Body of pancreas (tissue), 4 donors: ENCODE measurements around the gene CACNA2D4. TPM values are rescaled to one million over a fixed set of nuclear protein-coding genes. Genes with fewer than 3 reads are reported as not detected.

Source experiments
- ATAC-seq: fragments of 150-250 bp; one replicate; pipeline ENCODE4 v1.9.1; 2016
- DNase-seq, 4 donors: peaks; one replicate each; pipeline ENCODE4 v3.0.0-alpha.2; 2019
- H3K27ac ChIP-seq, 4 donors: fragments of 200-600 bp; sonication (generic); 1 replicate in 3 of 4; 2 replicates in 1 of 4; pipeline versions ENCODE4 v1.5.1 to v1.6.1; 2016 to 2019; ENCODE audit warnings: mild to moderate bottlenecking in 1 of 4, mixed read lengths in 1 of 4, moderate library complexity in 1 of 4
- H3K27me3 ChIP-seq, 2 donors: fragments of 200-600 bp; sonication (generic); one replicate each; pipeline ENCODE4 v1.6.0; 2016; ENCODE audit warnings: mild to moderate bottlenecking in 1 of 2
- H3K36me3 ChIP-seq, 2 donors: fragments of 200-600 bp; sonication (generic); replicated peaks in 1 of 2; 2 replicates each; pipeline ENCODE4 v1.5.1; 2016; ENCODE audit warnings: low read depth in 2 of 2; ENCODE audit not compliant: insufficient read depth in 1 of 2
- H3K4me1 ChIP-seq: fragments of 200-600 bp; sonication (generic); one replicate; pipeline ENCODE4 v1.6.0; 2016
- H3K4me3 ChIP-seq, 2 donors: fragments of 200-600 bp; sonication (generic); 1 replicate in 1 of 2; 2 replicates in 1 of 2; pipeline ENCODE4 v1.5.1; 2016 to 2019
- H3K9me3 ChIP-seq, 3 donors: fragments of 200-600 bp; sonication (generic); 1 replicate in 2 of 3; 2 replicates in 1 of 3; pipeline ENCODE4 v1.5.1; 2016
- POLR2A ChIP-seq, 3 donors: fragments of 450-650 bp; IDR thresholded peaks; one replicate each; pipeline ENCODE4 v1.6.1; 2016; ENCODE audit warnings: antibody characterized with exemption in 3 of 3, mild to moderate bottlenecking in 2 of 3
- WGBS, 2 donors: methylation state at CpG; one replicate each; pipeline ENCODE4 v1.1.5; 2017; 5-methylcytosine and 5-hydroxymethylcytosine counted together
- intact Hi-C: fragments of 100-400 bp; cut with DNase I; formaldehyde crosslinking; loops from one replicate; pipeline ENCODE4 v1.15.1; 2023
- total RNA-seq, 2 donors: library from RNA; depleted of rRNA; stranded (reverse); fragments of >200 nt; gene quantifications; one replicate each; pipeline ENCODE4 v1.1.0, GENCODE V29; 2016
- TF ChIP-seq, protein P1 (sequence below), 7 experiments: fragments of 450-650 bp in 4 of 7; fragments of 200-600 bp in 3 of 7; sonication (generic) in 3 of 7; IDR thresholded peaks; one replicate each; pipeline ENCODE4 v1.5.1; 2016 to 2019; ENCODE audit warnings: antibody characterized with exemption in 7 of 7

Gene CACNA2D4
- total RNA-seq, 2 donors from 2014 or later = 3.6 TPM; not detected in 1

DNA sequence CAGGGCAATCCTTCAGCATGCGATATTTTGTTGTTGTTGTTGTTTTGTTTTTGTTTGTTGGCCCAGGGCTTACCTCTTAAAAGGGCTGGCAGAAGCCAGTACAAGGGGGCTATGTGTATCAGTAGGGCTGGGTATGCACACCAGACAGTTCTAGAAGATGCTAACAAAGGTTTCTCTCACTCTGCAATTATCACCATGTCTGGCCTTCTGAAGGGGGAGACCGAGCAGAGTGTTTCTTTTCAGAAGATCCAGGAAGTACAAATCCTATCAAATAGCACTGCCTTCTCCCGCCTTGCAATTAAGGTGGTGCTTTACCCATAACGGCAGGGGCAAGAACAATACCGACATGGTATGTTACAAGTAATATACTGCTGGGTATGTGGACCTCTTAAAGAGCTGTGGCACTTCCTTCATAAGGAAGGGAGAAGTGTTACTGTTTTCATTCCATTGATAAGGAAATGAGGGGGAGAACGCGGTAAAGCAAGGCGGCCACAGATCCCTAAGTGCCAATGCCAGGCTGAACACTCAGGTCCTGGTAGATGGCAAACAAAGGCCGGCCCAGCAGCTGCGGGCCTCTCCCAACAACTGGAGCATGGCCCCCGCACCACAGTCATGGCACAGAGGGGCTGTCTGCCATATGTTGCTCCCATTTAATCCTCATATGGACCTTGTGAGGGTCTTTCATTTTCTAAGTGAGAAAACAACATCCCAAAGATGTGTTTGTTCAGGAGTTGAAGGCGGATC is 19.2 kb upstream of the CACNA2D4 start:
- no peak overlapping the region for H3K4me3 ChIP-seq
- H3K9me3 ChIP-seq = no peaks in the 10 kb centered on the region
- 84 to 85% methylated on average over 12 of the region's 12 CpGs for WGBS, 2 donors
- no peak for DNase-seq
- TF ChIP-seq POLR2A (IDR thresholded peaks at IDR 0.05) = no peak
- TF ChIP-seq, protein P1, sequence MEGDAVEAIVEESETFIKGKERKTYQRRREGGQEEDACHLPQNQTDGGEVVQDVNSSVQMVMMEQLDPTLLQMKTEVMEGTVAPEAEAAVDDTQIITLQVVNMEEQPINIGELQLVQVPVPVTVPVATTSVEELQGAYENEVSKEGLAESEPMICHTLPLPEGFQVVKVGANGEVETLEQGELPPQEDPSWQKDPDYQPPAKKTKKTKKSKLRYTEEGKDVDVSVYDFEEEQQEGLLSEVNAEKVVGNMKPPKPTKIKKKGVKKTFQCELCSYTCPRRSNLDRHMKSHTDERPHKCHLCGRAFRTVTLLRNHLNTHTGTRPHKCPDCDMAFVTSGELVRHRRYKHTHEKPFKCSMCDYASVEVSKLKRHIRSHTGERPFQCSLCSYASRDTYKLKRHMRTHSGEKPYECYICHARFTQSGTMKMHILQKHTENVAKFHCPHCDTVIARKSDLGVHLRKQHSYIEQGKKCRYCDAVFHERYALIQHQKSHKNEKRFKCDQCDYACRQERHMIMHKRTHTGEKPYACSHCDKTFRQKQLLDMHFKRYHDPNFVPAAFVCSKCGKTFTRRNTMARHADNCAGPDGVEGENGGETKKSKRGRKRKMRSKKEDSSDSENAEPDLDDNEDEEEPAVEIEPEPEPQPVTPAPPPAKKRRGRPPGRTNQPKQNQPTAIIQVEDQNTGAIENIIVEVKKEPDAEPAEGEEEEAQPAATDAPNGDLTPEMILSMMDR (IDR thresholded peaks at IDR 0.05) = no peak
- no peaks in the 10 kb centered on the region for H3K27me3 ChIP-seq
- intact Hi-C loops = no loop called here
- ATAC-seq = no peak
- peaks cover 0 to 4% of the 10 kb centered on the region in 2 donors for H3K36me3 ChIP-seq
- peaks cover 34% of the 10 kb centered on the region for H3K4me1 ChIP-seq
- peak overlapping the region; percentile 71 to 86 (median 80) for H3K27ac ChIP-seq

DNA sequence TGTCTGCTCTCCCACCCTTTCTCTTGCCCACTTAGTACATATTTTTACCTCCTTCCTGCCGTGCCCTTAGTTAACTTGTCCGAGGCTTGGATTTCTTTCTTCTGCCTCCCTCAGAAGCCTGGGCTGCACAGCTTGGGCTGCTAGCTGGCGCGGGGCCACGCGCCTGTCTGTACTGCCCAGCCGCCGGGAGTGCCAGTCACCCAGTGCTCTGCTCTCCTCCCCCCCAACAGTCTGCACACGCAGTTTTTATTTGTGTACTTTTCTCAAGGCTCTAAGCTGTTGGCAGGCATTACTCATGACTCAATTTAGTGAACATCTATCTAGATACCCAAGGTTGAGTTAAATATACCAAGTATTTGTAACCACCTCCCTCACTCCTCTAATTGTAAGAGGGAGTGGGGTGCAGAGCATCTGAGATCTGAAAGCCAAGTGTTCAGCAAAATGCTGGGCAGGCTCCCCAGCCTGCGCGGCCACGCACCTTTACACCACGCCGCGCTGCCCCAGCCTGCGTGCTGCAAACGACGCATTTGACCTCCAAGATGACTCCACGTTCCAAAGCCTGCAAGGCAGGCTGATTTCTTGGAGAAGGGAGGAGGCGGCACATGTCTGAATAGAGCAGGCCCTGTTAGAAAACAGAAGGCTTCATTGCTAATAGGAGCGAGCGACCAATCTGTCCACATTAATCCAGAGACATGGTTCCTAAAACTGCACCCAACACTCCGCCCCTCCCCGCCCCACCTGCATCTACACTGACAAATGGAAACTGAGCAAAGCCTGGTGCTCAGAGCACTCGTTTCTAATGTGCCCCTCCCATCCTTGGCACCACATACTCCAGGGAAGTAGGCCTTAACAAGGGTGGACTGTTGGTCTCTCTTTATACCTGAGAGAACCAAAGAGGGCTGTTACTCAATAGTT is 18.2 kb upstream of the CACNA2D4 start:
- Histone ChIP-seq H3K4me1 (peaks cover 34% of the 10 kb centered on the region), H3K36me3 (peaks cover 0 to 4% of the 10 kb centered on the region in 2 donors), H3K4me3 (no peak overlapping the region), H3K27ac (peak overlapping the region; percentile 71 to 86 (median 80)), H3K27me3 (no peaks in the 10 kb centered on the region), H3K9me3 (no peaks in the 10 kb centered on the region)
- peak; percentile 89 for ATAC-seq
- DNase-seq = peak; percentile 89 to 95 (median 95)
- 31 to 56% methylated on average over 13 to 25 of the region's 25 CpGs for WGBS, 2 donors
- intact Hi-C loops = no loop called here
- TF ChIP-seq, protein P1 (IDR thresholded peaks at IDR 0.05) = no peak
- TF ChIP-seq POLR2A (IDR thresholded peaks at IDR 0.05) = peak; percentile 39 to 68 (median 64)

DNA sequence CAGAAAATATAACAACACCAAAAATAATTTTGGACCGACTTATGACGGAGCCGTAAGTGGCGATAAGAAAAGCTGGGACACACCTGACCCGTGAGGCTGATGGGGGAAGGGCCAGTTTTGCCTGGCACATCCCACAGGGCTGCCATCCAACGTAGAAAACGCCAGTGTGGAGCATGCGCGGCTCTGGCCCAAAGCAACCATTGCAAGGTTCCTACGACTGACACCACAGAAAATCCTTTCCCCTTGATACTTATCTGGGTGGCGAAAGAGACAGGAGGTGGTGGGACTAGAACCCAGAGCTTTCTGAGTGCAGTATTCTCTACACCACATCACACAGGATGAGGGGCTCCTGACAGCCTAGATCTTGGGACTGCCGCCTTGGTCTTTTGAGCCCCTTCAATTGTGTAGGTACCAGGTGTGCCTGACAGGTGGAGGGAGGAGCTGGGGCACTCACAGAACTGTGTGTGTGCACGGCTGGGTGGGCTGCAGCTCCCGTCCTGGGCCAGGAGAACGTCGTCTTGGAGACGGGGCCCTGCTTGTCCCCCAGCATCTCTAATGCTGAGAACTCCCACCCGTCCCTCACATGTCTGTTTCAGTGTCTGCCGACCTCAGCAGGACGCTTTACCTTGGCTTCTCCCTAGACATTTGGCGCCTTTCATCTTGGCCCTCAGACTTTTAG is 17.4 kb upstream of the CACNA2D4 start:
- intact Hi-C loops = no loop called here
- ATAC-seq (peak; percentile 84), DNase-seq (peak; percentile 90 to 93 (median 92))
- Histone ChIP-seq H3K27me3 (no peaks in the 10 kb centered on the region), H3K9me3 (no peaks in the 10 kb centered on the region), H3K4me3 (no peak overlapping the region), H3K27ac (peak overlapping the region; percentile 71 to 86 (median 80)), H3K36me3 (no peaks in the 10 kb centered on the region), H3K4me1 (peaks cover 34% of the 10 kb centered on the region)
- TF ChIP-seq POLR2A (IDR thresholded peaks at IDR 0.05) = no peak
- TF ChIP-seq, protein P1 (IDR thresholded peaks at IDR 0.05) = no peak
- 33 to 38% methylated on average over 17 to 21 of the region's 21 CpGs for WGBS, 2 donors

DNA sequence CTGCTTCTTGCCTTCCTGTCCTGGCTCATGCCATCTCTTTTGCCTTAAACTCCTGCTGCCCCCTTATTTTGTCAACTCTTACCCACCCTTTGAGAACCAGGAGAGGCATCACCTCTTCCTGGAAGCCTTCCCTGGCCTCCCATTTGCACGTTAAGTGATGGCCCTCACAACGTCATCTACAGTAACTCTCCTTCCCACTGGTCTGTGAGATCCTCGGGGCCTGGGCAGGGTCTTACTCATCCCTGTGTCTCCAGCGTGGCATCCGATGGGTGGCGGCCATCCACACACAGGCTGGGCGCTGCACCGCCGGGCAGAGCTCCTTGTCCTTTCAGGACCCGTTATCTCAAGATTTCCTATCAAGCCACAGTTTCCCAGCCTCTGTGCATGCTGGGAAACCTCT is 16.8 kb upstream of the CACNA2D4 start:
- DNase-seq = peak in 1 of 4 donors; percentile 38
- ATAC-seq = no peak
- Histone ChIP-seq H3K27ac (peak overlapping the region in 3 of 4 donors; percentile 71 to 86 (median 84)), H3K36me3 (no peaks in the 10 kb centered on the region), H3K4me1 (peaks cover 34% of the 10 kb centered on the region), H3K27me3 (no peaks in the 10 kb centered on the region), H3K9me3 (no peaks in the 10 kb centered on the region), H3K4me3 (no peak overlapping the region)
- intact Hi-C loops = no loop called here
- WGBS, 2 donors = 37 to 56% methylated on average over 10 of the region's 10 CpGs
- TF ChIP-seq, protein P1 (IDR thresholded peaks at IDR 0.05) = no peak
- TF ChIP-seq POLR2A (IDR thresholded peaks at IDR 0.05) = no peak
